HG03066 (cell line): Measurements from ENCODE around the gene BNIPL.

Source experiments
- ATAC-seq: cut with Tn5 transposase; IDR thresholded peaks from one replicate; pipeline ENCODE4 v1.9.1; 2021; ENCODE audit warnings: low read depth; ENCODE audit not compliant: unreplicated experiment

The BNIPL gene

DNA sequence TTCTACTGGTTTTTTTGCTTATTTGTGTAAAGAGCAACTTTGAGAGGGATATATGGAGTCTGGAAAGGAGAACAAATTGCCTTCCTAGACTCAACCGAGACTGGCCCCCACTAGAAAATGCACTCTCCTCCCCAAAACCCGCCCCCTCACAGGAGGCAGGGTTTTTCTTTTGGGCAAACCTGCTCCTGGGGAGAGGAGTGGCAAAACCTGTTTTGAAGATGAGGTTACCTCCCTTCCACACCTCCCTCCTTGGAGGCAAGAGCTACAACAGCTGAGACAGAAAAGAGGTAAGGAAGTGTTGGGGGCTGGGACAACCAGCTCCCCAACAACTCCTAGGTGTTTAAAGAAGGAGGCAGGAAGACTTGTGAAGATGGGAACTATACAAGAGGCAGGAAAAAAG is at the start of gene BNIPL:
Gene BNIPL (plus strand): TSS at position 231 of the 400 bp plus-strand sequence. CDS start 140 bp downstream, at position 371.
- no peak for ATAC-seq

- ATAC-seq = no peak
Observed at GRCh38 chr1:150987924-150988323, 48.5 kb upstream of the BNIPL start.

GRCh38 chr1:150992626-150993025 is 43.8 kb upstream of the BNIPL start:
- ATAC-seq = no peak

DNA sequence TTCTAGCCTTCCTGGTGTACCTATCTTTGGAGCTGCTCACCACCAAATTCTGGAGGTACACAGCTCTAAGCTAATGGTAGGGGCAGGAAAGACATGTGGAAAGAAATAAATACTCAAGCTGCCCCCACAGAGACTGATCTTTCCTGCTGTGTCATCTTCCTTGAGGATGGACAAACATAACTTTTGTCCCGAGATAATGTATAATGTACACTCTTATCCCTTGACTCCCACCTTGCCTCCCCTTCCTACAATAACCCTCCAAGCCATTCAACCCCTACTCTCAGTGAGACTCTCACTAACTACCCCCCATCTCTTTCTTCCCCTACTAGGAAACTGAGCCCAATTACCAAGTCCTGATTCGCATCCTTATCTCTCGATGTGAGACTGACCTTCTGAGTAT is 42.1 kb upstream of the BNIPL start:
- no peak for ATAC-seq

DNA sequence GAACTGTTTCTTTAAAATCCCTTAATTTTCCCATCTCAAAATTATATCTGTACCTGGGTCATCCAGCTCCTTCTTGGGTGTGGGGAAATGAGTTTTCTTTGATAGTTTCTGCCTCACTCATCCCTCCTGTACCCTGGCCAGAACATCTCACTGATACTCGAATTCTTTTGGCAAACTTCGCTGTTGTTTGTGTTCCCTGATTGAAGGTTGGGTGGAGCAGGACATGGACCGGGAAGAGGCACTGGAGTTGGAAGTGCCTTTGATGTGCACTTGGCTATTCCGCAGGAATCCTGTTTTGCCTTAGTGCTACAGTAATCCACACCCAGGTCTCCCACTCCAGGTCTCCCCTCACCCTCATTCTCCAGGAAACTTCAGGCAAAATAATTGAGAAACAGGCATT is 40.9 kb upstream of the BNIPL start:
- no peak for ATAC-seq

GRCh38 chr1:150995896-150996295 is 40.5 kb upstream of the BNIPL start:
- no peak for ATAC-seq

DNA sequence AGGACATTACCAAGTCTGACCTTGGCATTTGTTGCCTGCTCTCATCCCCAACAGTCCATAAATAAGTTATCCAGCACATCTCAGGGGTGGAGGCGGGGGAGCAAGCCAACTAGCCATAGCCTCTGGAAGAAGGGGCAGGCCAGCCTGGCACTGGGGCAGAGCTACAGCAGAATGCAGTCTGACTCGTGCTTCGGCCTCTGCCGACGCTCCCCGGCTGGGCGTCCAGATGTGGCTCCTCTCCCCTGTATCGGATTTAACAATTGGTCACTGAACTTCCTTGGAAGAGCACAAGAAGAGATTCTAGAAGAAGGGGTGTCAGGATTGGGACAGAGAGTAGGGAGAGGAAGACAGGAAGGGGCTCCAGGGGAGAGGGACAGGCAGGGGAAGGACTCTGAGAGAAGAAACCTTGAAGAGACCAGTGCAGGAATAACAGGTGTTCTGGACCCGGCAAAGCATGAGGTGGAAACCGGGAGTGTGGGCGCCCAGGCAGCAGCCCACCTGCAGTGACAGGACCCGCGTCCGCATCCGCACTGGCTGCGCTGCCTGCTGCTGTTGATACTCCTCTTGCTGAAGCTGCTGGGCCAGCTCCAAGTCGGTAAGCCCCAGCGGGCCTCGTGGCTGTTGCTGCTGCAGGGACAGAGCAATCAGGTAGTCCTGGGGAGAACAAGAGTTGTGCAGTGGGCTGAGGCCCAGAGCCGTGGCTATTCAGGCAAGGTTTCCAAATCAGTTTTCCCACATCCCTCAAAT is 39.1 kb upstream of the BNIPL start:
- no peak for ATAC-seq

DNA sequence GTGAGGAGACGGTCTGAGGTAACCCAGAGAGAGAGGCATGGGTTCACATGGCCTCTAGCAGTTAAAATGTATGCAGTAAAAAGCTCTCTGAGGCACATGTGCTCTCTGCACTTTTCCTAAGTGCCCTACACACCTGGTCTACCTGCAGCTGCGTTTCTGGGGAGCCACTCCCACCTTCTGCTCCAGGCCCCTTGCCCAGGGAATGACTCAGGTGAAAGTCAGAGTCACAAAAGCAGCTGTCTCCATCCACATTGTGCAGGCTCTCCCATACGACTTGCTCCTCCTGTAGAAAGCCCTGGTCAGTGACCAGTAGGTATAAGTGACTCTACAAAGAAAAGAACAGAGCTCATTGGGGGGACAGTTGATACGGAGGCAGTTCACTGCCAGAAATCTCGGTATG is 38.4 kb upstream of the BNIPL start:
- no peak for ATAC-seq

DNA sequence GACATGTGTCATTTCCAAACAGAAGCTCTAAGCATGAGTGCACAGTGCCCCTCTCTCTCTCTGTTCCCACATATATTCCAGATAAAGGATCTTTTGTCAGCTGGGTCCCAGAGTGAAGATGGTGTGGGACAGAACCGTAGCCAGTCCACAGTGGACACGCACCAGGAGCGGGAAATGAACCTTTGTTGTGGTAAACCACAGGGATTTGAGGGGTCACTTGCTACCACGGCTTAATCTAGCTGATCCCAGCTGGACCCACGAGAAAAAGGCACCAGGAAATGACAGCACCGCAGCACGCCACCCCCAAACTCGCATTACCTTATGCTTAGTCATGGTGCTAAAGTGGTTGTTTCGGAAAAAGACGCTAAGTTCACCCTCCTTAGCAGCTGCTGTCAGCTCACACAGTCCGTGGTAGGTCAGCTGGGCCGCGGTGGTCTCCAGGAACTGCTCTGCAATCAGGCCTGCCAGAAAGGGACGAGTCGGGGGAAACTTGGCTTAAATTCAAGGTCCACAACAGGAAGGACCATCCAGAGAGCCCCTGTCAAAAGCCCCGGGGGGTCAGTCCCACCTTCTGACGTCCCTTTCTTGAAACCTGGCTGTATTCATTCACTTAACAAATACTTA is 37.2 kb upstream of the BNIPL start:
- no peak for ATAC-seq

GRCh38 chr1:150999926-151000325 is 36.5 kb upstream of the BNIPL start:
- ATAC-seq = no peak

GRCh38 chr1:151000408-151000807 is 36.0 kb upstream of the BNIPL start:
- no peak for ATAC-seq

- no peak for ATAC-seq
Observed at GRCh38 chr1:151001602-151002001, 34.8 kb upstream of the BNIPL start.

- no peak for ATAC-seq
Observed at GRCh38 chr1:151002051-151002450, 34.3 kb upstream of the BNIPL start.

DNA sequence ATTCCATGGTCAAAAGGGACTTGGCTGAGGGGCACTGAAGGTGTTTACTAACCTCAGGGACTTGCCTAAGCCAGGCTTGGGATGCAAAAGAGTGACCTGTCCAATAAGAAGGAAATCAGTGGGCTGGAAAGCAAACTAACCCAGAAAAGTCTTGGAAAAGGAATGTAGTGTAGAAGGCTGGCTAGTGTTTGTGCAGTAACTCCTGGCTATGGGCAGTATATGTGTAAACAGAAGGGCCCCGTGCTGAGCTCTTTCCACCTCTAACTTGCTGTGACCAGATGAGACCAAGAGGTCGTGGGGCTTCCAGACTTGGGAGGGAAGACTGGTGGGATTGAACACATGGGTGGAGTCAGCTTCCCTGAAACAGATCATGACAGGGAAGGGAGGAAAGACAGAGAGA is 33.8 kb upstream of the BNIPL start:
- no peak for ATAC-seq

DNA sequence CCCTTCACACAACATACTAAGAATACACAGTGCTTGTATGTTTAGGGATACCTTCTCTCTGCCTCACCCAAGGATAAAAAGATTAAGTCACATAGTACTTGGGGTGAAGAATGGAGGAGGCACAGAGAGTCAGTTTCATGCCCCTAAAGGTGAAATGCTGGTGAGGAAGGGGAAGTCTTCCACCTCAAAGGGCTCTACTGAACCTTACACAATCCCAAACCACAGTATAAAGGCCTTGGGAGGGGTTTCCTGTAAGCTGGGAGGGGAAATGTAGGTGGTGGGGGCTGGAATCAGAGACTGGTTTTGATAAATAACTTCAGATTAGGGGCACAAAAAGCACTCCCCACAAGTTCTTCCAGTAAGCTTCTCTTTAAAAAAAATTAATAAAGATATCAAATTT is 33.2 kb upstream of the BNIPL start:
- ATAC-seq = no peak

DNA sequence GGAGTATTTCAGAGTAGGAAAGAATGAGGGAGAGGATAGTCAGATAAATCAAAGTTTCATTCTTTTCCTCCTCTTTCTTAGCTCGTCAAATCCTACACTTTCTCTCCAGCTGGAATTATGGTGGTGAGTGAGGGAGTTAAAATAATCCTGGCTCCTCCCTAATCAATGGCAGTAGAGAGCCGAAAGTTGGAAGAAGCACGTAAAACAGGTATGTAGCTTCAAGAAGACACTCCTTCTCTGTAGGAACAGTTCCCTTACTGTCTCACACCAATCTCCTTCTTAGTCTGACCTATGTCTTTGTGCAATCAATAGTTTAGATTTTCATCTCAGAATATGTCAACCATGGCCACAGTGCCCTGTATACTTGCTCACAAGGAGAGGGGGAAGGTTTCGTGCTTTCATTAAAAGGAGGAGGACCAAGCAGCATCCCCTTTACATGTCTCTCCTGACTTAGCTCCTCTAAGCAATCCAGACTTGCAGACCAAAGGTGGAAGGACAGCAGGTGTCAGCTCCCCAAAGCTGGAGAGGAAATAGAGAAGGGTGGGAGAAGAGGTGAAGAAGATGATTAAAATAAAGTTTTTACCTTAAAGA is 30.6 kb upstream of the BNIPL start:
- ATAC-seq = no peak

- peak; percentile 46 for ATAC-seq
Observed at GRCh38 chr1:151006327-151007052, 29.9 kb upstream of the BNIPL start, which contains the start of gene MINDY1. Gene MINDY1 (minus strand): TSS chr1:151006902. CDS start chr1:151002617, 4,285 bp downstream.

DNA sequence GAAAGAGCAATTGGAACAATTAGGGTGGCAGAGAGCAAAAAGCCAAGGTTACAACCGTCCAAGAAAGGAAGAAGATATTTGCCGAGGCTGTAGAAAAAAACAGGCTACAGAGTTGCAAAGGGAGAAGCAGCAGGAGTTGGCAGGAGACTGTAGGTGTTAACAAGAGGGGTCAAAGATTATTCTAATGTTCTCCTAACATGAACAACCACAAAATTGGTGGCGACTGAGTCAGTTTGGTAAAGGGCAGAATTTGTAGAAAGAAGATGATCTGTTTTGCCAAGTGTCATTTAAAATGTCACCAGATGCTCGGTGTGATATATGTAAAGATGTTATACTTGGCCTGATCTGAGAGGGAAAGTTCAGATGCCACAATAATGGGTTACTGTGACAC is 28.5 kb upstream of the BNIPL start:
- no peak for ATAC-seq

DNA sequence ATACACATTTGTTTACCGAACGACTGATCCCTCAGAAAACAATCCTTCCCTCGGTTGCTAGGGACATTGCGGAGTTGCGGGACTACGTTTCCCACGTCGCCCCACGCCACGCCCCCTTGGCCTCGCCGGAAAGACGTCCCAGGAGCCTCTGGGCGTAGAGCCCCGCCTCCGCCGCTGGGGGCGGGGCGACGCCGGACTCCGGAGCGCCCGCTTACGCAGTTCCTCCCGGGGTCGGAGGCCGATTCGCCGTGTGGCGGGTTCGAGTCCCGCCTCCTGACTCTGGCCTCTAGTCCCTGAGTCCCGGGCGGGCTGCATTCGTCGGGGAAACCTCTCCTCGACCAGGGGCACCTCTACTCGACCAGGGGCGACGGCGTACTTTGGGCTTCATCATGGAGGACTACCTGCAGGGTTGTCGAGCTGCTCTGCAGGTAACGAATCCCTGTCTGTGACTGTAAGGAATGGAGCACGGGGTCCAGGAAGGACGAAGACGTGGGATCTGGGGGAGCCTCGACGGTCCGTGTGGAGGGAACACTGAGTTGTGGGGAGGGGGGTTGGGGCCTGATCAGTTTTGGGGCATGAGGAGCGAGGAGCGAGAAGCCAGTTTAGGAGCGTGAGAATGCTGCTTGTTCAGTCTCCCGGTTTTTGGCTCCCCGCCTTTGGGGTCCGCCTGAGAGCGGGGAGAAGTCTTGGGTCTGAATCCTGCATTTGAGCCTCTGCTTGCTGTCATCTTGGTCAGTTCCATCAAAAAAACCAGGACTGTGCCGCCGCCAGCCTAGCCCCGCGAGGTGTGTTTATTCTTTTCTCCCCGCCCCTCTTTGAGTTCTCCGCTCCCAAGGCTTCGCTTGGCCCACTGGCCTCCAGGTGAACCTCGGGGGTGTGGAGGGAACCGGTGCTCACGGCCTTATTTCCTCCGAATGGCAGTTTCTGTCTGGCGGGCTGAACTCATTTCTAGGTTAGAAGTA is 27.9 kb upstream of the BNIPL start, which contains the start of gene PRUNE1:
Gene PRUNE1 (plus strand): TSS at position 206 of the 962 bp plus-strand sequence. CDS start 184 bp downstream, at position 390.
- ATAC-seq = peak; percentile 59

DNA sequence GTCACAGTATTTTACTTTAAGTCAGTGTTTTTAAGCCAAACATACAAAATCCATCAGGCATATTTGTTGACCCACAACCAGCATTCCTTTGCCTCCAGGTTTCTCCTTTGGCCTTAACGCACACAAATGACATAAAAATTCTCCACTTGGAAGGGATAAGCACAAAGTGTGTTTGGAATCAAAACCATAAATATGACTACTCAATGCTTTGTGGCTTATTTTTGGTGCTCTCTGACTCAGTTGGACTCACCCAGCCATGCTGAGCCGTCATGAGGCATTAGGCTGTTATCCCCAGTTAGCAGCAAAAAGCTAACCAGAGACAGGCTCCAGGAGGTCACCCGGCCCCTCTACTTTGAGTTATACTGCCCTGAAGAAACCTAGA is 27.2 kb upstream of the BNIPL start:
- ATAC-seq = no peak
